Cerebellar cortex (tissue), 1 donor: ENCODE results near the gene ASB18.

Experiments used
- DNase-seq: peaks from one replicate; pipeline ENCODE4 v3.0.0-alpha.2; 2015; ENCODE audit warnings: low spot score

Gene ASB18

DNA sequence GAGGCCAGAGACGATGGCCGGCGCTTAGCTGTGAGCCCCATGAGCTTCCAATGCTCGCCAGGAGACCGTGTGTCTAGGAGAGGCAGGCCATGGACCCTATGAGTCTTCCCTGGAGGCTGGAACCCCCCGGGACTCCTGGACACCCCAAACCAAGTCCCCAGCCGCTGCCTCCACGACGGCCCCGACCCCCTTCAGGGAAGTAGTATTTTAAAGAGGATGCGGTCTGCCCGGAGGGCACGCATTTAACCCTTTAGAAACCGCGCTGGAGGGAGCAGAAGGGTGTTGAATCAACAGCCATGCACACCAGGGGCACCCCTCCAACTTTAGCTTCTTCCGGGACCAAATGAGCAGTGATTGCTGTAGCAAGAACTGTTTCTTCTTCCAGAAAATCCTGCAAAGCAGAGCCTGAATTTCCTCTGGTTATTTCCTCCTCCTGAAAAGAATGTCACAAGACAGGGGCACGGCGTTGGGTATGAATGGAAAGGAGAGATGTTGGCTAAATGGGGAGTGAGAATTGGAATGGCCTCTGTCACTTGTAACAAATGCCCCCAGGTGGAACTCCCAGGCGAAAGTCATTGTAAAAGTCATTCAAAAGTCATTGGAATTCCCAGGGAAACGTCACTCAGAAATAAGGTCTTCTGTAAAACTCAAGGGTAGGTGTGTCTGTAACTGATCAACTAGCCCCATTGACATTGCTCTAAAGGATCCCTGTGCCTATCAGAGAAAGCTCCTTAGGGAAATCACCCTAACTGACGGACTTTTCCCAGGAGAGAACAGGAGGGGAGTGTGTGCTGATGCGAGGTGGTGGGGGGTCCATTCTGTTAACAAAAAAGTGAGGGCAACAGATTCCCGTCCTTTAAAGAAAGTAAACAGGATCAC lies 90.2 kb downstream of the ASB18 start:
- no peak for DNase-seq

DNA sequence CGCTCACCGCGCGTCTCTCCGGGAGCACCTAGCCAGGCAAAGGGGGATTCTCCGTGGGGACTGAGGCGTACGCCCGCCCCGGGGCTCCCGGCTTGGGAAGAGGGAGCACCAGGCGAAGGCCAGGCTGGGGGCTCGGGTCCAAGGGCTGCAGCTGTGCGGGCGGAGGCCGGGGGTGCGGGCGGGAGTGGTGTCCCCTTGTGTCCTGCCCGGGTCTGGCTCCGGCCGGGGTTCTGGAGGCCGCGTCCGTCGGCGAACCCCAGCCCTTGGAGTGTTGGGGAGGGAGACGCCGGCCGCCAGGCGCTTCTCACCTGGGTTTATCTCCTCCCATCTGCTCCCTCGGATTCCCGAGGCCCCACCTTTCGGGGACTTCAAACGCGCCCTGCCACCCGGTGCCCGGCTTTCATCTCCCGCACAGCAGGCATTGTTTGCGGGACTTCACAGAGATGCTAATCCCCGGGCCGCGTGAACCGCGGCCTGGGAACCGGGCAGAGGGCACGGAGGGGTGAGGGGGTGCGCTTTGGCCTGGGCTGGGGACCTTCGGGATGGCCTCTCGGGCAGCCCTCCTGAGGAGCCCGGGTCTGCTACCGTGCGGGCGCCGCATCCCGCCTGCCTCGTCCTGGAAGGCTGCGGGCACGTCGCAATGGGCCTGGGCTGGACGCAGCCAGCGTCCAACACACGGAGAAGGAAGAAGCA lies 91.0 kb downstream of the ASB18 start:
- no peak for DNase-seq

DNA sequence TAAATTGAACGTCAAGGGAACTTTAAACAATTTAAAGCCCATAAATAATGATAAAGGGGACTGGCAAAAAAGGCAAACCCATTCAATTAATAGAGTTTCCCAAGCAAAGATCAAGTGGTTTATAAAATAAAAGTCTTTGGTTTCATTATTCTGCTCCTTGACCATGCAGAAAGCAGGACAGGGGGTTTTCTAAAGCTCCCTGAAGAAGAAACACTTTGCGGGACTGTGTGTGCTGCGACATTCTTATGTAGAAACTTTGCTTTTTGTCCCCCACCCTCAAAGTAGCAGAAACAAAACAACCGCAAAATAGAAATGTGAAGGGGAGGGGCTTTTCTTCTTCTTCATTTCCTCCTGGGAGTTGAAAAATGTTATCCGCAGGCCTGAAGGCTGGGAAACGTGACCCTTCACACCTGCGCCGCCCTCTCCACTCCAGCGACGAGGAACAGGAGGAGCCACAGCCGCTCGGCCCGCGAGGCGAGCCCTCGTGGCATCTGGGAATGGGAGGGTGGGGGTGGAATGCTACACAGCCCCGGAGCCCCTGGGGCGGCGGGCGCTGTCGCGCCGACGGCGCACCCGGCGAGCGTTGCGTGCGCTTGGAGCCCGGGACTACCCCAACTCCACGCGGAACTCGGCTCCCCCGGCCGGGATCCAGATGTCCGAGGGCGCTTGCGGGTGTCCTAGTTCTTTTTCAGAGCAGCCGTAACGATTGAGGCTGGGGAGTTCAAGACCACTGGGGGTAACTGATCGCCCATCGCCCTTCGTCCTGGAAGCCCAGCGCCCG lies 91.8 kb downstream of the ASB18 start:
- DNase-seq = no peak

DNA sequence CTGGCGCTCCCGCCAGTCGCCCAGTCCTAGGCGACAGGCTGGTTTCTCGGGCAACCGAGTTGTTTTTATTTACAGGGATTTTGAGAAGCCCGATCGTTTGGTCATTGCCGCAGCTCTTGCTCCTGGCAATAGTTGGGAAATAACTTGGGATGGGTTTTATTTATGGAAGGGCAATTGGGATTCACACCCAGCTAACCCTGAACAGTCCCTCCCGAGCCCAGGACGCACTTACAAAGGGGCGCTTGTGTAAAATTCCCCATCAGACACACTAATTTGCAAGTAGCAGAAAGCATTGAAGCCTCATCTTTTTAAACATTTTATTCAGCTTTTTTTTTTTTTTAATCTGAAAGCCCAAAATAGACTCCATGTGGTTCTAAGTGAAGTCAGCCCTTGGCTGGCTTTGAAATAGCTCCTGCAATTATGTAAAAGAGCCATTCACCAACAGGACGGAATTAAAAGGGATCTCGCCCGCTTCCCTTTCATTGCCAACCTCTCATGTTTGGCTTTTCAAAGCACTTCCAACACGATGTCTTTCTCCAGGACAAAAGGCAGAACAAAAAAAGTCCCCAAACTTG lies 92.4 kb downstream of the ASB18 start:
- peak; percentile 34 for DNase-seq

DNA sequence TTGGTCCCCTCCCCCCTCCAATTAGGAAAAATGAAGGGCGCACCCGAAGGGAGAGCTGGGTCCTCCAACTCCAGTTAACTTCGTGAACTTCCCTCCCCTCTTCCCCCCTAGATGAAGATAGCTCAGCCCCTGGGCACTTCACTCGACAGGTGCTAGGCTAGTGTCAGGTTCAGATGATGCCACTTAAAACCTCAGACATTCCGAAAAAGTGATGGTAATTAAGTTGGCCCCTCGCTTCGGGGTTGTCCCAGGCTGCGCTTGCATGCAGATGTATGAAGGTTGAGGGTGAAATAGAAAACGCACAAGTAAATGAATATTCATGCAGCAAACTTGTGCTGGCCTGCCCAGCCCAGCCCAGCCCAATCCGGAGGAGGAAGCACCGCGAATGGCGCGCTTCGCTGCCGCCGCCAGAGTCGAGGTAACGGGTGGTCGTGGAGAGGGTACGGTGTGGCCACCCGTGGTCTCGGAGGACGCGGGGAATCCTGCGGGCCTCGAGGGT lies 93.0 kb downstream of the ASB18 start:
- DNase-seq = no peak

DNA sequence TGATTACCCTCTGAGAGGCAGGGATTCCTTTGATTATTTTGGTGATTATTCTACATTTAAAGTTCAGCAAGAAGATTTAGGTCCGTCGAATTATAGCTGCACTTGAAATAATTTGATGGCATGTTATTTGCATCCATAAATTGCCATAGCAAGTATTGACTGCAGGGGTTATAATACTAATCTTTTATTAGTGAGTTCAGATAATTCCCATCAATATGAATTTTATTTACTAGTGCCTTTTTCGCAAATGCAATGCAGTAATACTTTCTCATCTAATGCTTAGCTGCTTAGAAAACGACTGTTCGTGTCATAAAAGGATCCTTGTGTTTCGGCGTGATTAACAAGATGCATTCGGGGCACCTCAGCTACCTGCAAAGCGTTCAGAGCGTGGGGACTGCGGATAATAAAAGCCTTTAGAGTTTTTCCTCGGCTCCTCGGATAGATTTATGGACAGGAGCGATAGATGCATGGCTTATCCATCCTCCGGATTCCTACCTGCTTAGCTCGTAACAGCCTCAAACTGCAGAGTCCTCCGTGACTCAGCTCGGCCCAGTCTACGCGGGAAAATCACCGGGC lies 93.5 kb downstream of the ASB18 start:
- DNase-seq = no peak

DNA sequence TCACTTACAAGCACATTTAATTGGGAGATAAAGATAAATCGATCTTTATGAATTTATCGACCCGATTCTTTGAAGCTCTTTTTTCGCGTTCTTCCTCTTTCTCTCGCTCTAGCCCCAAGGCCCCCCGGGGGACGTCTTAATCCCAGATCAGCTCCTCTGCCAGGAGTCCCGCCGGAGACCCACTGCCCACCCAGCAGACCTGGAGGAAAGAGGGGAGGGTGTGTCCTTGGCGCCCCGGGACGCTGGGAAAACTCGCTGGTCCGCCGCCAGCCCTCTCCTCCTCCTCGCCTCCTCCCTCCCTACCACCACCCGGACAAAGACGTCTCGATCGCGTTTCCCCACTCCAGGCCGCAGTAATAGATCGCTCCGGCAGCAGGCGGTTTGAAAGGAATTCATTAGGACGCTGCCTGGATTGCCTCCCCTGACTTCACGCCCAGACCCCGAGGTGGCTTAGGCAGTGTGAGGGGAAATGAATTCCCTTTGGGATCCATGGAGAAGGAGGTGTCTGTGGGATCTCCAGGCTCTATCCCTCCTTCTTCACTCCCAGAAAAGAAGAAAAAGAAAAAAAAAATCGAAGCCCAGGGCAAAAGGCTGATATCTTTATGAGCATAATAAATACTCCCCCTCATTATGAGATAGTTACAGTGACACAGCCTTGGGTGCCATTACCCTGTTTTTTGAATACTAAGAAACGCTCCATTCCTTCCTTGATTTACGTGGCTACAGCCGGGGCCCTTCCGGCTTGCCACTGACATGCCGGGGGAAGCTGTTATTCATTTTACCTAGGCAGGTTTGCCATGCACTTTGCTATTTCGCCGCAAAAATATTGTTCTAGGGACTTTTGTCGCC lies 94.2 kb downstream of the ASB18 start:
- DNase-seq = no peak

DNA sequence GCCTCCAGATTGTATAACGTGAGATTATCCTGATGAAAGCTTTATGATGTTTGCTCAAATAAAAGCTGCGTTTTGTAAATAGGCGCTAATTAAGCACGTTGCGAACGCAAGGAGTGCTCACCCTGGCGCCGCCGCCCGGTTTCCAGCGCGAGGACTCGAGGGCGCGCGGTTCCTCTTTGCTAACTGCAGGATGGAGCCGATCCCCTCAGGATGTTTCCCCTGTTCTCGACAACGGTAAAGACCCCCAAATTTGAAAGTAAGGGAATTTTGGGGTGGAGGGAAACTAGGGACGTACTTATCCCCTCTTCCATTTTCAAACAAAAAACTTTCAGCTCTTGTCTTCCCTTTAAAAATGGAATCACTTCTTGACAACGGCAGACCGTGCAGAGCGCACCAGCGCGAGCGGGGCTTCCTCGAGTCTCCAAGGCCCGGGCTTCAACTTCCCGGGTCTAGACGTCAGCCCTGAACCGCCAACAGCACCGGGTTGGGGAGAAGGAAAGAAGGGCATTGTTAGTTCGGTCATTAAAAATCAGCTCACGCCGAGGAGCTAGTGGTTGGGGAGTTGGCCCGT lies 95.0 kb downstream of the ASB18 start:
- DNase-seq = no peak

DNA sequence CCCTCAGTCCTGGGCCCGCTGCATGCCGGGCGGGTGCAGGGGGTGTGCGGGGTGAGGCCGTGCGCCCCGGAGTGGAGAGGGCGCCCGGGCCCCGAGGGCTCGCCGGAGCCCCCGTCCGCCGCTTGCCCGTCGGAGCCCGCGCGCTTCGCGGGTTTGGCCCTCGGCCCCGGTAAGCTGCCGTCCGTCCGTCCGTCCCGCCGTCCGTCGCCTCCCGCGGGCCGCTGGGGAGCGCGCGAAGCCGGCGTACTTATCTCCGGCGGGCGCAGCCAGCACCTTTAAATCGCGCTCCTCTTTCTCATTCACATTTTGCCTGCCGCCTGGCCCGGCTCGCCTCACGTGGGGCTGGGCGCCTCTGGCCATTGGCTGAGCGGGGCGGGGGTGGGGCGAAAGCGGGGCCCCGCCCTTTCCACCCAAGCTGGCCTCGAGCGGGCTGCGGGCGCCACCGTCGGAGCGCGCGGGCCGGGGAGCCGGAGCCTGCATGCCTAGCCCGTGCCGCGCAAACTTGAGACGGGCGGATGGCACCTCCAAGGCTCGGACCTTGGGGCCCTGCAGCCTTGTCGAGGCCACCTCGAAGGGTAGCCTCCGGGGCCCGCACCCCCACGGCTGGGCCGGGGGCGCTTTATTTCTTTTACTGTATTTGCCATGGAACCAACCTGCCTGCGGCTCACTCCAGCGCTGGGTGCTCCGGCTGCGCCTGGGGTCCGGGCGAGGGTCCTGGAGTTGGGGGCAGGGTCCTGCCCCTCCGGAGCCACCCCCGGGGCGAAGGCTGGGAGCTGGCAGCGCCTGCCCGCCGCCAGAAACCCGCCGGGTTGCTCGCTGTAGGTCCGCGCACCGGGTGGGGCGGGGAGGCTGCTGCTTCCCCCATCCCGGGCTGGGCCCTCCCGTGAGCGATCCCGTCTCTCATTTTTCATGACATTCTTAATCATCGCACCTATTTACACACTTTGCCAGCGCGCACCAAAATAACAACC lies 95.8 kb downstream of the ASB18 start, which contains the start of gene GBX2:
TSS of gene GBX2 (minus strand) at position 277 of the 971 bp plus-strand sequence. CDS start 415 bp downstream, outside the sequence.
- DNase-seq = peak; percentile 75

DNA sequence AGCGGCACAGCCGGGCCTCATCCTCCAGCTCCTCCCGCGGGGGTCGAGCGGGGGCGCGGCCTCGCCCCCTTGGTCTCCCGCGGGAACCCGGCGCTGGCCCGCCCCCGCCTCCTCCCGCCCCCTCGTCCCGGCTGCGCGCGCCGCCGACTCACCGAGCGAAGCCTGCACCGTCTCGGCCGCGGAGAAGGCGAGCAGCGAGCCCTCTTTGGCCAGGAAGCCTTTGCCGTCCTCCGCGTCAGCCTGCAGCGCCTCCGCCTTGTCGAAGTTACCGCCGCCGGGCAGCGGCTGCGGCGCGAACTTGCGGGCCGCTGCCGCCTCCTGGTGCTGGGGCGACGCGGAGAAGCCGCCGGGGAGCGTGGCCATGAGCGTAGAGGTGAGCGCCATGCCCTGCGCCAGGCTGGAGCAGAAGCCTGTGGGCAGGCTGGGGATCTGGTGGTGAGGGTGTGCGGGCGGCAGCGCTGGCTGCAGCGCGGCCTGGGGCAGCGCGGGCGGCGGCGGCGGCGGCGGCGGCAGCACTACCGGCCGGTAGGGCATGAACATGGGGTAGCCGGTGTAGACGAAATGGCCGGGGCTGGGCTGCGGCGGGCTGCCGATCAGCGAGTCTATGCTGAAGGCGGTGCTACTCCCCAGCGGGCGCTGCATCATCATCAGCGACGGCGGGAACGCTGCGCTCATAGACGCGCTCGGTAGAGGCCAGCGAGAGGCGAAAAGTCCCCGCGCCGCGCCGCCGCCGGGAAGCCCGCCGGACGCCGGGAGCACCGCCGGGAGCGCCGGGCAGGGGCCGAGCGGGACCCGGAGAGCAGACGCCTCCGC lies 96.7 kb downstream of the ASB18 start:
- DNase-seq = no peak

DNA sequence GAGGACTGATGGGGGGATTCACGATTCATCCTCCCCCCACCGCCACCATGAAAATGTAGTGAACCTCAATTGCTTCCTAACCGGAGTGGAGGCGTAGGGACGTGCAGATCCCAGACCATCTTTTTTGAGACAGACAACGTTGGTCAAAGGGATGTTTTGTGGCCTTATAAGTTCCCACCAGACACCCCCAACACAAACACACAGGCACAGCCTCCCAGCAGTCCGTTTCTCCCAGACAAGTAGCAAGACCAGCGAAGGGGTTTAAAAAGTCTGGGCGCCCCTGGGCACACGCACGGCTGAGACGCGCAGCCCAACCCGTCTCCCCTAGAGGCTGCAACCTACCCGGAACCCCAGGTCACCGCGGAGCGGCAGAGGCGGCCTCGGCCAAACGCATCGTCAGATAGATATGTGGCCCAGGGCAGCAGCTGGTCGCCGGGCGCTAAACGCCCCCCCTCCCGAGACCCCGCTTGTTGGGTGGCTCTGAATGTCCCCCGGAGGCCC lies 97.4 kb downstream of the ASB18 start:
- DNase-seq = no peak

DNA sequence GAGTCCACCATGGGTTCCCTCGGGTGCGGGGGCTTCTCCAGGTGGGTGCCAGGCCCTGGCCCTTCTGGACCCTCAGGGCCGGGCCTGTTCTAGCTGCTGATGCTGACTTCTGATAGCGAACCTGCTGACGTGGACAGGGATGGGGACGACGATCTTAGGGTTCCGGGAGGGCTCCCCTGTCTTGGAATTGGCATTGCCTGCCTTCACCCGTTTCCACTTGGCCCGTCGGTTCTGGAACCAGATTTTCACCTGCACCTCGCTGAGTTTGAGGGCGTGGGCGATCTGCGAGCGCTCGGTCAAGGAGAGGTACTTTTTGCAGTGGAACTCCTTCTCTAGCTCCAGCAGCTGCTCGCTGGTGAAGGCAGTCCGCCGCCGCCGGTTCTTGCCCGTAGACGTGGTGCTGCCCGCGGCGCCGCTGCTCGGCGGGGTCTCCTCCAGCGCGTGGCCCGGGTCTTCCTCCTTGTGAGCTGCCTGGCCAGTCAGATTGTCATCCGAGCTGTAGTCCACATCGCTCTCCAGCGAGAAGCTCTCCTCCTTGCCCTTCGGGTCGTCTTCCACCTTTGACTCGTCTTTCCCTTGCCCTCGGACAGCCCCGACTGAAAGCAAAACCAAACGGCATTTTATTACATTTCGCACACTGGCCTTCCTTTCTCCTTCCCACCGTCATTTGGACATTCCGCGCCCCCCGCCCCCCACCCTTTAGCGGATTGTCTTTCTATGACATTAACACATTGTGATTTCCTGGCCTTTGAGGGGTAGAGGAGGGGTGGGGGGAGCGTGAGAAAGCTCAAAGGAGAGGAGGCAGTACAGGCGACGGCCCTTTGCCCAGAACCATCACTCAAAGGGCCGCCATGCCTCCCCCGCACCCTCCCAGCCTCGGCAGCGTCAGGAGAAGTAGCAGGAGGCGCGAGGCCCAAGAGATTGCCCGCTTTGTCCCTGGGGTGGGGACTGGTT lies 98.1 kb downstream of the ASB18 start:
- no peak for DNase-seq

DNA sequence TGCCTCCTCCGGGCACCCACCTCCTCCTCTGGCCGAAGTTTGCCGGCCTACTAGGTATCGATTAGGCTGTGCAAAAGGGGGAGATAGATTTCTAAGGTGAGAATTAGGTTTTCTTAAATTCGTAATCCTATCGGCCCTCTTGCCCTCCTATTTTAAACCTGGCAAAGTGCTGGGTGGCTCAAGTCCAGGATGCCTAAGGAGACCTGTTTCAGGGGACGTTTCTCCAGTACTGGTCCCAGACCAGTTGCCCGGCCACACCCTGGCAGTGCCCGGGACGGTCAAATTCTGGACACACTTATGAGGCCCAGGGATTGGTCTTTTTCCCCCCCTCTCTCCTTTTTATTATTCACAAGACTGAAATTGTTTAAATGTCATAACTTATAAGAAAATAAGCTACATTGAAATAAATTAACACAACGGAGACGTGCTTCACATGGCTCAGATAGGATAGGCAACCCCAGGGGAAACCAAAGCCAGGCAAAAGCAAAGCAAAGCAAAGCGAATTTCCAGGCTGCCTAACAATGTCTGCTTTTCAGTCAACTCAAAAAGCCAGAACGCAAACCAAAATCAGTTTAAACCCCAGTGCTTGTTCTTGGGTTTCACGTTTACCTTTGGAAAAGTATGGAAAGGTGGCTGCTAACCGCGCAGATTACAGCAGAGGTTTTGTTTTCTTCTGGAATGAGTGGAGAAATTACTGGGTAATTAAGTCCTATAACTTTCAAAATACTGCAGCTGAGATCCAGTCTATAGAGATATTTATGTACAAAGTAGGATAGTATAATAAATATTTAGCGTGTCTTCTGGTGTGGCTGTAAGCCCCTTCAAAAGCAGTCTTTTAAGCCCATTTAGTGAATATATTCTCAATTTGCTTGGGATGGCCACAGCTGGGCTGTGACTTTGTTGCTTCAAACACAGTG lies 99.0 kb downstream of the ASB18 start:
- DNase-seq = no peak

DNA sequence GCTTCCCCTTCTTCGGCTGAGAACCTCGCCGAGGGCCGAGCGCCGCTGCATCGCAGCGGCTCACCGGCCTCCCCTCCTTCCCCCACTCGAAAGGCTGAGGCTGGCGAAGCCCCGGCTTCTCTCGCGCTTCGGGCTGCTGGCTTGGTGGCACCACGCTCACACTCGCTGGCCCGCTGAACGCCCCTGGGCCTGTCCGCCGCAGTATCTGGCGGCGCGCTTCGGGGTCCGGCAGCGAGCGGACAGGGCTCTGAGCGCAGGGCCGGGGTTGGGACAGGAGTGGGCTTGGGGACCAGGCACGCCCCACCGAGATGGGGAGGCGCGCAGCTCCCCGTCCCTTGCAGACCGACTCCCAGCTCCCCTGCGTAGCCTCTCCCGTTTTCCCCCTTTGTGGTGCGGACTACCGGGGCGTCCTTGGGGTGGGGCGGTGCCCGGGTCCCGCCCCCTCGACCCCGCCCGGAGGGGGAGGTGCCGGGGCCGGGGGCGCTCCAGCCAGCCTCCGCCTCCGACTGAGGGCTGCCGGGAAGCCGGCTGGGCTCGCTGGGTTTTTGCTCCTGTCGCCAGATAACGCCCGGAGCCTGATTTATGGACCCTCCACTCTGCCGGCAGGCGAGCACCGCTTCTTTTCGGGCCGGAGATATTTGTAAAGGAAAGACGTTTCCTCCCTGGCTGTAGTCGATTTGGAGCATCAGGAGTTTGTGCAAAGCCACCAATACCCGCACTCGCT lies 99.8 kb downstream of the ASB18 start:
- DNase-seq = peak; percentile 55
